Esophagus muscularis mucosa (tissue), 3 donors: ENCODE measurements around the gene SZRD1.

ENCODE experiments used
- CTCF ChIP-seq, 3 experiments: fragments of 200-600 bp in 2 of 3; fragments of 450-650 bp in 1 of 3; sonication (generic) in 2 of 3; IDR thresholded peaks; one replicate each; pipeline ENCODE4 v1.5.1; 2017 to 2019; ENCODE audit warnings: antibody characterized with exemption in 3 of 3, mild to moderate bottlenecking in 2 of 3, moderate library complexity in 1 of 3
- POLR2AphosphoS5 ChIP-seq, 2 donors: sonication (generic); formaldehyde crosslinking; IDR thresholded peaks; one replicate each; pipeline ENCODE4 v1.6.1; 2017; ENCODE audit warnings: antibody characterized with exemption in 2 of 2

GRCh38 chr1:16324456-16324890 is 42.6 kb upstream of the SZRD1 start:
- TF ChIP-seq CTCF (IDR thresholded peaks at IDR 0.05) (no peak), POLR2AphosphoS5 (IDR thresholded peaks at IDR 0.05) (peak in 1 of 2 donors; percentile 7)
